GM12891 (cell line): Measurements from ENCODE around the gene RAB11FIP3.

Source experiments
- DNase-seq: peaks from one replicate; pipeline ENCODE4 v3.0.0; 2011; ENCODE audit warnings: low spot score; ENCODE audit not compliant: insufficient read length
- FAIRE-seq: peaks from 2 replicates; lab custom pipeline; 2011; peaks lifted over from hg19 to GRCh38; lab: Jason Lieb, UNC
- PAX5 ChIP-seq: IDR thresholded peaks from 2 replicates; pipeline ENCODE4 v1.6.1; 2011; ENCODE audit warnings: low read length, moderate library complexity, mild to moderate bottlenecking; ENCODE audit not compliant: insufficient read depth, severe bottlenecking
- POLR2A ChIP-seq: IDR thresholded peaks from 2 replicates; pipeline ENCODE4 v1.6.1; 2011; ENCODE audit warnings: low read depth, low read length, control low read depth
- POLR2AphosphoS5 ChIP-seq: IDR thresholded peaks from 2 replicates; pipeline ENCODE4 v1.6.1; 2011; ENCODE audit warnings: low read depth, low read length, control low read depth
- POU2F2 ChIP-seq: IDR thresholded peaks from 2 replicates; pipeline ENCODE4 v1.6.1; 2011; ENCODE audit warnings: low read depth, mild to moderate bottlenecking, control low read depth, low read length, moderate library complexity
- SPI1 ChIP-seq: IDR thresholded peaks from 2 replicates; pipeline ENCODE4 v1.6.1; 2011; ENCODE audit warnings: low read depth, low read length, control low read depth
- TAF1 ChIP-seq: IDR thresholded peaks from 2 replicates; pipeline ENCODE4 v1.6.1; 2011; ENCODE audit warnings: low read depth, low read length, control low read depth

The RAB11FIP3 gene

GRCh38 chr16:396199-396598 is 29.2 kb upstream of the RAB11FIP3 start:
- DNase-seq (no peak), FAIRE-seq (no peak)
- TF ChIP-seq POLR2A (no peak), POLR2AphosphoS5 (no peak), SPI1 (no peak), POU2F2 (no peak), PAX5 (no peak), TAF1 (no peak)

DNA sequence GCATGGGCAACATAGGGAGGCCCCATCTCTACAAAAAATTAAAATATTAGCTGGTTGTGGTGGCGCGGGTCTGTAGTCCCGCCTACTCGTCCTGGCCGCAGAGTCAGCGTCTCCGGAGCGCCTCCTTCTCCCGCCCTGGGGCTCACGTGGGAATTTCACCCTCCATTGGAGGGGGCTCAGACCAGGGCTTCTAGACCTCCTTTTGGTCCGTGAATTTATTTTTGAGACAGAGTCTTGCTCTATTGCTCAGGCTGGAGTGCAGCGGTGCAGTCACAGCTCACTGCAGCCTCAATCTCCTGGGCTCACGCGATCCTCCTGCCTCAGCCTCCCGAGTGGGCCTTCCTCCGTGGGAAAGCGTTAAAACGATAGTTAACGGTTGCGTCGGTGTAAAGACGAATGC is 28.8 kb upstream of the RAB11FIP3 start:
- no peak for DNase-seq
- no peak for FAIRE-seq
- TF ChIP-seq TAF1 = no peak
- TF ChIP-seq POLR2A = no peak
- TF ChIP-seq POLR2AphosphoS5 = no peak
- no peak for TF ChIP-seq SPI1
- no peak for TF ChIP-seq PAX5
- TF ChIP-seq POU2F2 = no peak

- FAIRE-seq (no peak), DNase-seq (peak; percentile 62)
- no peak for TF ChIP-seq PAX5
- TF ChIP-seq SPI1 = no peak
- no peak for TF ChIP-seq POLR2AphosphoS5
- no peak for TF ChIP-seq POU2F2
- no peak for TF ChIP-seq TAF1
These were observed 28.3 kb upstream of the RAB11FIP3 start, which contains the start of gene NME4 for GRCh38 chr16:397135-397661. TSS of gene NME4 (plus strand) at chr16:397199. CDS start at chr16:397223, 24 bp downstream.

GRCh38 chr16:397736-398332 is 27.6 kb upstream of the RAB11FIP3 start:
- DNase-seq = no peak
- no peak for FAIRE-seq
- no peak for TF ChIP-seq SPI1
- TF ChIP-seq TAF1 = no peak
- TF ChIP-seq POLR2A = no peak
- no peak for TF ChIP-seq POU2F2
- no peak for TF ChIP-seq POLR2AphosphoS5
- TF ChIP-seq PAX5 = no peak

- DNase-seq = no peak
- TF ChIP-seq PAX5 (no peak), TAF1 (no peak), POLR2AphosphoS5 (no peak), SPI1 (no peak), POLR2A (no peak), POU2F2 (no peak)
- no peak for FAIRE-seq
These were observed 26.7 kb upstream of the RAB11FIP3 start for GRCh38 chr16:398561-399339.

DNA sequence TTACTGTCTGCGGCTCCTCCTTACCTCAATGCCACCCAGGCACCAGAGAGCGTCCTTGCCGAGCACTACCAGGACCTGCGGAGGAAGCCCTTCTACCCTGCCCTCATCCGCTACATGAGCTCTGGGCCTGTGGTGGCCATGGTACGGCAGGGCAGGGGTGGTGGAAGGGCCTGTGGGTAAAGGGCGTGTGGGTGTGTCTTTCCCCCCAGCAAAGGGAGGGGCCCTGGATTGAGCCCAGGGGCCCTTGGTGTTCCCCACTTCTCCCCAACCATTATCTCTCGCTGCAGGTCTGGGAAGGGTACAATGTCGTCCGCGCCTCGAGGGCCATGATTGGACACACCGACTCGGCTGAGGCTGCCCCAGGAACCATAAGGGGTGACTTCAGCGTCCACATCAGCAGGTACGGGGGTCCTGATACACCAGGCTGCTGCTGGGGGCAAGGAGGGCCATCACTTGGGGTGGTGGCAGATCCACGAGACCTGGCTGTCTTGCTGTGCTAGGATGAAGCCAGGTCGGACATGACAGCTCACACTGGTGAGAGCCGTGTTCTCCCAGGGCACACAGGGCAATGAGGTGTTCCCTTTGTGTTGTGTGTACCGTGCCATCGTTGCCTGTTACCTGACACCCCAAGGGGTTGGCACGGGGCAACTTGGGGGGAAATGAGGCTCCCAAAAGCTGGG is 26.0 kb upstream of the RAB11FIP3 start:
- FAIRE-seq = no peak
- TF ChIP-seq SPI1 (no peak), POU2F2 (no peak), POLR2A (no peak; the same call in 1 of the 2 replicates), POLR2AphosphoS5 (no peak), PAX5 (no peak), TAF1 (no peak)

DNA sequence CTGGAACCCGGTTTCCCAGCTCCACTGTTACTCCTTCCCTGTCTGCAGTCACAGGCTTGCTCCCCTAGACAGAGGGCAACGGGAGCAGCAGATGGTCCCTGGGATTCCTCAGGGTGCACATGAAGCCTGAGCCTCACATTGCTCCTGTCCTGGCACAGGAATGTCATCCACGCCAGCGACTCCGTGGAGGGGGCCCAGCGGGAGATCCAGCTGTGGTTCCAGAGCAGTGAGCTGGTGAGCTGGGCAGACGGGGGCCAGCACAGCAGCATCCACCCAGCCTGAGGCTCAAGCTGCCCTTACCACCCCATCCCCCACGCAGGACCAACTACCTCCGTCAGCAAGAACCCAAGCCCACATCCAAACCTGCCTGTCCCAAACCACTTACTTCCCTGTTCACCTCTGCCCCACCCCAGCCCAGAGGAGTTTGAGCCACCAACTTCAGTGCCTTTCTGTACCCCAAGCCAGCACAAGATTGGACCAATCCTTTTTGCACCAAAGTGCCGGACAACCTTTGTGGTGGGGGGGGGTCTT is 25.3 kb upstream of the RAB11FIP3 start:
- no peak for TF ChIP-seq PAX5
- no peak for TF ChIP-seq TAF1
- no peak for TF ChIP-seq POLR2AphosphoS5
- TF ChIP-seq POLR2A = no peak
- no peak for TF ChIP-seq SPI1
- no peak for TF ChIP-seq POU2F2
- DNase-seq (no peak), FAIRE-seq (no peak)

More for the DNA sequence above, 26.0 kb upstream of the RAB11FIP3 start:
- DNase-seq = no peak

DNA sequence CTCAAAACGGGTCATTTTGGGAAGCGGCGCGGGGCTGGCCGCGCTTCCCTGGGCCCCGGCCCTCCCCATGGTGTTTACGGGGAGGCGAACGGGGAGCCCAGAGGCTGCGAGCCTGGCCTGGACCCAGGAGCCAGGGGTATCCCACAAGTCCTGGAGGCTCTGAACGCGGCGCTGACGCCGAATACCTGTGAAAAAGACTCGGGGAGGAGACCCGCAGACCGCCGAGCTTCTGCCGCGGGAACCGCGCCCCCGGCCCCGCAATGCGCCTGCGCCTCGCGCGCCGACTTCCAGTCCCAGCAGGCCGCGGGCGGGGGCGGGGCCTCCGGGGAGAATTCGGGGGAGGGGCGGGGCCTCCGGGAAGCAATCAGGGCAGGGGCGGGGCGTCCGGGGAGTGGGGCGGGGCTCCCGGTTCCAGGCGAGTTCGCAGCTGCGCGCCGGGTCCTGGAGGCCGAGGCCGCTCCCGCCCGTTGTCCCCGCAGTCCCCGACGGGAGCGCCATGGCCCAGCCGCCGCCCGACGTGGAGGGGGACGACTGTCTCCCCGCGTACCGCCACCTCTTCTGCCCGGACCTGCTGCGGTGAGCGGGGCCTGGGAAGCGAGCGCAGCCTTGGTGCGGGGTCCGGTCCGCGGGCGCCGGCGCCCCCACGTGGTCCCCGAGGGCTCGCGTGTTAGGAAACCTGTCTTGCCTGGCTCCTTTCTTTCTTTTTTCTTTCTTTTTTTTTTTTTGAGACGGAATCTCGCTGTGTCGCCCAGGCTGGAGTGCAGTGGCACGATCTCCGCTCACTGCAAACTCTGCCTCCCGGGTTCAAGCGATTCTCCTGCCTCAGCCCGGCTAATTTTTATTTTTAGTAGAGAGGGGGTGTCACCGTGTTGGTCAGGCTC is 23.7 kb upstream of the RAB11FIP3 start, which contains the start of gene DECR2:
Gene DECR2 (plus strand): TSS at position 418 of the 881 bp plus-strand sequence. CDS start 79 bp downstream, at position 497.
- TF ChIP-seq POLR2A = peak; percentile 78
- no peak for TF ChIP-seq PAX5
- peak; percentile 56; the same call in 1 of the 2 replicates for TF ChIP-seq POLR2AphosphoS5
- TF ChIP-seq TAF1 = 0 out of 2 replicates have a peak, but pooled peaks have one; percentile 27
- no peak for TF ChIP-seq SPI1
- TF ChIP-seq POU2F2 = no peak
- peak; percentile 82 for FAIRE-seq
- DNase-seq = peak; percentile 98

DNA sequence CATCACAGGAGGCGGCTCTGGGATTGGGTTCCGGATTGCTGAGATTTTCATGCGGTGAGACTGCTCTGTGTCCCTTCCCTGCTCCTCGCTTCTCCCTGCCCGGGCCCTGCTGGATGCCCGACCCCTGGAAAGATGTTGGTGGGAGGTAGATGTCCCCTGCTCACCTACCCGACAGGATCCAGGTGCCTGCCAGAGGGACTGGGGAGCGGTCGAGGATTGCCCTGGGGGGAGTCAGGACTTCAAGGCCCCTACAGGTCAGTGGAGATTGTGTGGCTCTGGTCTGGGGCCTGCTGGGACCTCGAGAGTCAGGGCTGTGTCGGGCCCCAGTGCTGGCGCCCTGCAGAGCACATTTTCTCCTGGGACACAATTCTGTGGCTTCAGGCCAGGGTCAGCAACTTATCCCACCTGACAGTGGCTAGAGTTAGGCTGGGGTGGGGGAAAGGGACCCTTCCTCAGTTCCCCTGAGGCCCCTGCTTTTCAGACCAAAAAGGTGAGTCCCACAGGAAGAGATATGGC is 20.4 kb upstream of the RAB11FIP3 start:
- TF ChIP-seq POLR2AphosphoS5 (no peak), PAX5 (no peak)
- FAIRE-seq = no peak
- no peak for DNase-seq
